Lower lobe of right lung (tissue), 2 donors: ENCODE data around the gene GAS7. TPM values are rescaled to one million over a fixed set of nuclear protein-coding genes. Genes with fewer than 3 reads are reported as not detected.

Experiments used
- ATAC-seq, 2 donors: fragments of 200-7000 bp; cut with Tn5 transposase; one replicate each; pipeline ENCODE4 v1.9.1; 2020 to 2022; ENCODE audit warnings: mild to moderate bottlenecking in 2 of 2, moderate library complexity in 2 of 2
- DNase-seq: peaks from one replicate; pipeline ENCODE4 v3.0.0-alpha.2; 2020
- H3K27ac ChIP-seq: fragments of 200-600 bp; one replicate; pipeline ENCODE4 v1.8.0; 2022
- H3K27me3 ChIP-seq: fragments of 200-600 bp; one replicate; pipeline ENCODE4 v1.8.0; 2022; ENCODE audit warnings: low read depth
- H3K36me3 ChIP-seq: fragments of 200-600 bp; one replicate; pipeline ENCODE4 v1.8.0; 2022; ENCODE audit warnings: mild to moderate bottlenecking
- H3K4me1 ChIP-seq: fragments of 200-600 bp; one replicate; pipeline ENCODE4 v1.8.0; 2022
- H3K4me3 ChIP-seq: fragments of 200-600 bp; one replicate; pipeline ENCODE4 v1.8.0; 2022; ENCODE audit warnings: mild to moderate bottlenecking
- H3K9me3 ChIP-seq: fragments of 200-600 bp; one replicate; pipeline ENCODE4 v1.8.0; 2022
- intact Hi-C: fragments of 100-400 bp; cut with DNase I; formaldehyde crosslinking; loops from one replicate; pipeline ENCODE4 v1.11.0; 2022
- total RNA-seq: library from RNA; stranded (reverse); fragmentation: NEBNext Ultra II Directional; extraction: Animal tissue kit (Norgen Biotek cat#: 25700); gene quantifications from one replicate; pipeline ENCODE4 v1.2.1, GENCODE V29; 2021
- TF ChIP-seq, protein P1 (sequence below): fragments of 200-600 bp; IDR thresholded peaks from one replicate; pipeline ENCODE4 v1.8.0; 2022; ENCODE audit warnings: antibody characterized with exemption, mild to moderate bottlenecking
- donor health status: DM: no; HTN: yes; CAD: no; lungs with severe emphysema.

GAS7 gene
- total RNA-seq, 1 donor from 2014 or later, result 54.1 TPM

DNA sequence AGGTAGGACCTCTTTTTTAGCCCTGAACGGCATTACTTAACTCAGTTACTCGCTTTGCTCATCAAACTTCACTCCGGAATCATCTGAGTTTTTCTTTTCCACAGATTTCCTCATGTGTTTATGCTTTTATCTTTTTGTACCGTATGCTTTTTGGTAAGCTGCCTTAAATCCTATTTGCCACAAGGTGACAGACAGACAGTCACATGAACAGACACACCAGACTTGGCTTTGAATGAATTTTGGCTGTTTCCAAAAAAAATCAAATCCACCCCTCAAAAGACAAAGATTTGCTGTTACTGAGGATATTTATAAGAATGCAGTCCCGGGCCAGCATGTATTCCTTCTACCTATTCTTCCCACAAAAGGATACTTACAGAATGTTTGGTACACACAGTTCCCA lies 10.9 kb downstream of the GAS7 start:
- DNase-seq (no peak), ATAC-seq (no peak)
- no peaks in the 10 kb centered on the region for H3K27me3 ChIP-seq
- TF ChIP-seq, protein P1, sequence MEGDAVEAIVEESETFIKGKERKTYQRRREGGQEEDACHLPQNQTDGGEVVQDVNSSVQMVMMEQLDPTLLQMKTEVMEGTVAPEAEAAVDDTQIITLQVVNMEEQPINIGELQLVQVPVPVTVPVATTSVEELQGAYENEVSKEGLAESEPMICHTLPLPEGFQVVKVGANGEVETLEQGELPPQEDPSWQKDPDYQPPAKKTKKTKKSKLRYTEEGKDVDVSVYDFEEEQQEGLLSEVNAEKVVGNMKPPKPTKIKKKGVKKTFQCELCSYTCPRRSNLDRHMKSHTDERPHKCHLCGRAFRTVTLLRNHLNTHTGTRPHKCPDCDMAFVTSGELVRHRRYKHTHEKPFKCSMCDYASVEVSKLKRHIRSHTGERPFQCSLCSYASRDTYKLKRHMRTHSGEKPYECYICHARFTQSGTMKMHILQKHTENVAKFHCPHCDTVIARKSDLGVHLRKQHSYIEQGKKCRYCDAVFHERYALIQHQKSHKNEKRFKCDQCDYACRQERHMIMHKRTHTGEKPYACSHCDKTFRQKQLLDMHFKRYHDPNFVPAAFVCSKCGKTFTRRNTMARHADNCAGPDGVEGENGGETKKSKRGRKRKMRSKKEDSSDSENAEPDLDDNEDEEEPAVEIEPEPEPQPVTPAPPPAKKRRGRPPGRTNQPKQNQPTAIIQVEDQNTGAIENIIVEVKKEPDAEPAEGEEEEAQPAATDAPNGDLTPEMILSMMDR, result no peak
- H3K27ac ChIP-seq, result no peak overlapping the region
- H3K4me1 ChIP-seq, result peaks cover 4% of the 10 kb centered on the region
- intact Hi-C loops, result no loop called here
- no peaks in the 10 kb centered on the region for H3K9me3 ChIP-seq
- no peaks in the 10 kb centered on the region for H3K36me3 ChIP-seq
- no peak overlapping the region for H3K4me3 ChIP-seq

DNA sequence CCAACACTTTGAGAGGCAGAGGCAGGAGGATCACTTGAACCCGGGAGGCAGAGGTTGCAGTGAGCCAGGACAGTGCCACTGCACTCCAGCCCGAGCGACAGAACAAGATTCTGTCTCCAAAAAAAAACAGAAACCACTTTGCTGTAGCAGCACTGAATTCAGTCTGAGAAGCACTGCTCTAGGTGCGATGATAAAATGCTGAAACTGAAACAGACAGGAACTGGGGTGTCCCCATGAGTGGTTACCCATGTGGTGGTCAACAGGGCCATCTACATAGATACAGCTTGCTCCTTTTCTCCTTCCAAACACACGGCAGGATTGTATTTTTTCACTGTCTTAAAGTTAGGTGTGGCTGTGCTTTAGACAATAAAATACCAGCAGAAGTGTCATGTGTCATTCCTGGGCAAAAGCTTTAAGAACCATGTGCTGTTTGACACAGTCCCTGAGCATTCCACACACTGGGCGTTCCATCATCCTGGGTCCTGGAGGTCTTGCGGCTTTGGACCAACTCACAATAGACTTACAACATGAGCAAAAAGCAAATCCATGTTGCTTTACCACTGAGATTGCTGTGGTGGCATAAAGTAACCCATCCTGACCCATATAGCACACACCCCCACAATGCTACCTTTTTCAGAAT lies 11.5 kb downstream of the GAS7 start:
- intact Hi-C loops, result no loop called here
- TF ChIP-seq, protein P1, result no peak
- H3K36me3 ChIP-seq, result no peaks in the 10 kb centered on the region
- H3K4me3 ChIP-seq, result no peak overlapping the region
- H3K27ac ChIP-seq, result no peak overlapping the region
- DNase-seq, result no peak
- H3K4me1 ChIP-seq, result no peaks in the 10 kb centered on the region
- no peaks in the 10 kb centered on the region for H3K27me3 ChIP-seq
- H3K9me3 ChIP-seq, result no peaks in the 10 kb centered on the region
- ATAC-seq, result no peak

DNA sequence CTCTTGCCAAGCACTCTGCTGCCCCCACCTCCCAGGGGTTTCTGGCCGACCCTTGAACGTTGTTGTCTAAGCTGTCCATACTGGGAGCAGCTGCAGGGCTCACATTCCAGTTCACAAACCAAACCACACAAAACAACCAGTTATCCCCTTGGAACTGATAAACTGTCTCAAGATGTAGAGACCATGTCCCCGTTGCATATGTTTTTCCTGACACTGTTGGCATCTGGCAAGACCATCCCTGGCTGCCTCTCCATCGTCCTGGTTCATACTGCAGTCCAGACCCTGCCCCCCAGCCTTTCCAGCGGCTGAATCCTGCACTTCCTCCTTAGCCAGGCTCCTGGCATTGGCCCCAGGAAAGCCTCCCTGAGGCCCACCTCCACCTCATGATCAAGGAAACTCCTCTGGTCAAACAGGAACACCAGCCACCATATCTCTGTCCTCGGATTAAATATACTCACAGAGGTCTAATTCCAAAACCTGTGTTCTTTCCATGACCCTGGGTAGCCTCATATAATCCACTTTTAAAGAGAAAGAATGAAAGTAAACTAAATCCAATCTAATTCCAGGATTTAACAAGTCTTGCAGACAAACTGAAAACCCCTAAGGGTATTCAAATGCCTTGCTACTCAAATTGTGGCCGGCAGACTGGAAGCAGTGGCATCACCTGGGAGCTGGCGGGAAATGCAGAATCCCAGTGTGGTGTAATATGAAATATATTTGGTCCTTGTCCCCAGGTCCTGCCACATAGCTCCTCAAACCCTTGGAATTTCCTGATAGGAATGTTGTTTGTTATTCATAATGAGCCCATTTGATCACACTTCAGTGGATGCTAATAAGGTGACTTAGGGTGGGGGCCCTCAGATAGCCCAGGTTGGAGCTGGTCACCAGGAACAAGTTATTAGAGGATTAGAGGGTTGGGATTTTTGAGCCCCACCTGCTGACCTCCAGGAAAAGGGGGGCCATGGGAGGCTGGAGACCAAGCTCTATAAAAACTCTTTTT lies 14.2 kb downstream of the GAS7 start:
- no peak for ATAC-seq
- H3K27me3 ChIP-seq, result no peaks in the 10 kb centered on the region
- H3K4me3 ChIP-seq, result no peak overlapping the region
- intact Hi-C loops, result no loop called here
- H3K36me3 ChIP-seq, result no peaks in the 10 kb centered on the region
- no peak for DNase-seq
- no peaks in the 10 kb centered on the region for H3K4me1 ChIP-seq
- no peak overlapping the region for H3K27ac ChIP-seq
- no peaks in the 10 kb centered on the region for H3K9me3 ChIP-seq
- TF ChIP-seq, protein P1, result no peak

DNA sequence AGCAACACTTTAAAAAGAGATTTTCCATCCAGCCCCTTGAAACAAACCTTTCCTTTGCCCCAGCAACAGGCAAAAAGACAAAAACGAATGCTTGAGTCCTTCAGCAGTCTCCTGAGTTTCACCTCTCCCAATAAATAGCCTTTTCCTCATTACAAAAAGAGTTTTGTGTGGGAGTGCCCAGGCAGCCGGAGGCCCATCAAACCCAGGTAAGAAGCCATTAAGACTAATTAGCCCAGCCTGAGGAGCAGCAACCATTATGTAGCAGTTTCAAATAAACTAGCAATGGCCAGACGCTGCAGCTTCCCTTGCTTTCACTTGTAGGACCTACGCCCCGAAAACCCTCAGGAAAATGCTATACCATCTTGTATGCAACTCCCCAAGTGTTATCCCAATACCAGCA lies 15.6 kb downstream of the GAS7 start:
- no peak for DNase-seq
- H3K27ac ChIP-seq, result no peak overlapping the region
- intact Hi-C loops, result no loop called here
- no peaks in the 10 kb centered on the region for H3K9me3 ChIP-seq
- H3K4me1 ChIP-seq, result peaks cover 5% of the 10 kb centered on the region
- H3K4me3 ChIP-seq, result no peak overlapping the region
- no peaks in the 10 kb centered on the region for H3K36me3 ChIP-seq
- TF ChIP-seq, protein P1, result no peak
- H3K27me3 ChIP-seq, result no peaks in the 10 kb centered on the region
- no peak for ATAC-seq

DNA sequence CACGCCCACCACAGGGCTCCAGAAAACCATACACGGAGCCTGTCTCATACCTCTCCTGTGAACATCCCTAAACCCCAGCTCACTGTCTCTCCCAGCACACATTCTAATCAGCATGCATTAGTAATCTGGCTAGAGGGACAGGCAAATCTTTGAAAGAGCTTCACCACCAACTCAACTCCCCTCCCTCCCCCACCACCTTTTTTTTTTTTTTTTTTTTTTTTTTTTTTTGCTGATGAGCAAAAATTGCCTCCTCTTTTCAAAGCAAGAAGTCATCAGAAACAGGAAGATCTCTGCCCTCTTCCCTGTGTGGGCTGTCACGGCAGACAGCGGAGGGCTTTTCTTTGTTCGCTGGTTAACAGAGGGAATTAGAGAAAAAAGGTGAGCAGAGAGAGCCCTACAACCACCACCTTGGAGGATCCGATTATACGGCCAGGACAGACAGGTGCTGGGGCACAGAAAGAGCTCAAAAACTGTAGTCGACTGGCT lies 19.9 kb downstream of the GAS7 start:
- no peak overlapping the region for H3K4me3 ChIP-seq
- no peak for ATAC-seq
- H3K27me3 ChIP-seq, result no peaks in the 10 kb centered on the region
- no peak for DNase-seq
- intact Hi-C loops, result no loop called here
- H3K27ac ChIP-seq, result no peak overlapping the region
- no peaks in the 10 kb centered on the region for H3K9me3 ChIP-seq
- peaks cover 5% of the 10 kb centered on the region for H3K4me1 ChIP-seq
- no peaks in the 10 kb centered on the region for H3K36me3 ChIP-seq
- TF ChIP-seq, protein P1, result no peak
